Fibroblast of skin of abdomen (primary cell): ENCODE results near the gene TAF11L11. TPM values are rescaled to one million over a fixed set of nuclear protein-coding genes. Genes with fewer than 3 reads are reported as not detected.
"Not testable (repeated sequence)": the region's sequence is repeated elsewhere in the genome, so short reads cannot be mapped to it uniquely, and the experiment has no call there.

Experiments used
- DNase-seq: peaks from one replicate; pipeline ENCODE4 v3.0.0-alpha.2; 2013
- polyA plus RNA-seq, 2 experiments: library from polyadenylated mRNA; unstranded; fragments of 120-200 nt; gene quantifications; one replicate each; pipeline ENCODE4 v1.2.1, GENCODE V29; 2013; ENCODE audit not compliant: insufficient read length in 2 of 2

The TAF11L11 gene
- polyA plus RNA-seq (2013, experiment 1 of 2; ENCODE audit: insufficient read length) = not detected
- polyA plus RNA-seq (2013, experiment 2 of 2; ENCODE audit: insufficient read length) = not detected

GRCh38 chr5:17603880-17604279, at the start of gene TAF11L11:
TAF11L11 (plus strand) TSS chr5:17604183.
- DNase-seq = not testable (repeated sequence)

GRCh38 chr5:17585658-17586057, 18.3 kb upstream of the TAF11L11 start, which contains the start of gene TAF11L7:
TAF11L7 (minus strand) TSS chr5:17585758.
- DNase-seq = not testable (repeated sequence)

- DNase-seq = not testable (repeated sequence)
These were observed 13.1 kb upstream of the TAF11L11 start, which contains the start of gene TAF11L8 for GRCh38 chr5:17590860-17591259. TAF11L8 (minus strand) TSS chr5:17590960.

- not testable (repeated sequence) for DNase-seq
These were observed 9.7 kb upstream of the TAF11L11 start, which contains the start of gene TAF11L9 for GRCh38 chr5:17594255-17594654. TAF11L9 (minus strand) TSS chr5:17594394.

GRCh38 chr5:17597728-17598127, 6.3 kb upstream of the TAF11L11 start, which contains the start of gene TAF11L10:
TAF11L10 (minus strand) TSS chr5:17597828.
- DNase-seq = not testable (repeated sequence)

- no peak for DNase-seq
These were observed 968 bp downstream of the TAF11L11 start for GRCh38 chr5:17604951-17605350.

- DNase-seq = not testable (repeated sequence)
These were observed 3.5 kb downstream of the TAF11L11 start for GRCh38 chr5:17607461-17607860.

GRCh38 chr5:17610092-17610491, 6.1 kb downstream of the TAF11L11 start, which contains the start of gene TAF11L12:
TAF11L12 (plus strand) TSS chr5:17610392.
- DNase-seq = not testable (repeated sequence)

GRCh38 chr5:17614872-17615605, 11.1 kb downstream of the TAF11L11 start:
- no peak for DNase-seq

- DNase-seq = no peak
These were observed 15.4 kb downstream of the TAF11L11 start for GRCh38 chr5:17619354-17619753.

- no peak for DNase-seq
These were observed 16.6 kb downstream of the TAF11L11 start for GRCh38 chr5:17620627-17621026.

- DNase-seq = no peak
These were observed 21.7 kb downstream of the TAF11L11 start for GRCh38 chr5:17625686-17626085.

GRCh38 chr5:17631788-17632187, 27.8 kb downstream of the TAF11L11 start, which contains the start of gene TAF11L13:
TAF11L13 (plus strand) TSS chr5:17632088.
- DNase-seq = not testable (repeated sequence)

GRCh38 chr5:17634160-17634559, 30.2 kb downstream of the TAF11L11 start, which contains the start of gene TAF11L14:
TAF11L14 (plus strand) TSS chr5:17634460.
- DNase-seq = no peak

- not testable (repeated sequence) for DNase-seq
These were observed 45.2 kb downstream of the TAF11L11 start for GRCh38 chr5:17649232-17649631.

- DNase-seq = not testable (repeated sequence)
These were observed 51.3 kb downstream of the TAF11L11 start for GRCh38 chr5:17655201-17655759.
